ENCODE data around the gene TPM4.
"Not testable (repeated sequence)": the region's sequence is repeated elsewhere in the genome, so short reads cannot be mapped to it uniquely, and the experiment has no call there.

The TPM4 gene

DNA sequence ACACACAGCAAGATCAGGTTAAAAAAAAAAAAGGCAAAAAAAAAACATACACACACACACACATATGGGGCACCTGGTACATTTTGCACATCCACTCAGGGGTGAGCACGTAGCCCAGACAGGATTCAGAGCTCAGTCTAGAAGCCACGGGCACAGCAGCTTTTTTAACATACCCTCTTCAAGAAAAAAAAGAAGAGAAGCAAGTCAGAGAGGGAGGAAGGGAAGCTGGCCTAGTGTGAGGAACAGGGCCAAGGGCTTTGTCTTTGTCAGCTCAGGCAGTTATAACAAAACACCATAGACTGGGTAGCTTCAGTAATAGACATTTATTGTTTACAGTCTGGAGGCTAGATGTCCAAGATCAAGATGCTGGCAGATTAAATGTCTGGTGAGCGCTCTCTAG is 2.3 kb upstream of the TPM4 start:
- peak in 3 of 4 experiments; percentile 48 to 56 (median 49) for DNase-seq

DNA sequence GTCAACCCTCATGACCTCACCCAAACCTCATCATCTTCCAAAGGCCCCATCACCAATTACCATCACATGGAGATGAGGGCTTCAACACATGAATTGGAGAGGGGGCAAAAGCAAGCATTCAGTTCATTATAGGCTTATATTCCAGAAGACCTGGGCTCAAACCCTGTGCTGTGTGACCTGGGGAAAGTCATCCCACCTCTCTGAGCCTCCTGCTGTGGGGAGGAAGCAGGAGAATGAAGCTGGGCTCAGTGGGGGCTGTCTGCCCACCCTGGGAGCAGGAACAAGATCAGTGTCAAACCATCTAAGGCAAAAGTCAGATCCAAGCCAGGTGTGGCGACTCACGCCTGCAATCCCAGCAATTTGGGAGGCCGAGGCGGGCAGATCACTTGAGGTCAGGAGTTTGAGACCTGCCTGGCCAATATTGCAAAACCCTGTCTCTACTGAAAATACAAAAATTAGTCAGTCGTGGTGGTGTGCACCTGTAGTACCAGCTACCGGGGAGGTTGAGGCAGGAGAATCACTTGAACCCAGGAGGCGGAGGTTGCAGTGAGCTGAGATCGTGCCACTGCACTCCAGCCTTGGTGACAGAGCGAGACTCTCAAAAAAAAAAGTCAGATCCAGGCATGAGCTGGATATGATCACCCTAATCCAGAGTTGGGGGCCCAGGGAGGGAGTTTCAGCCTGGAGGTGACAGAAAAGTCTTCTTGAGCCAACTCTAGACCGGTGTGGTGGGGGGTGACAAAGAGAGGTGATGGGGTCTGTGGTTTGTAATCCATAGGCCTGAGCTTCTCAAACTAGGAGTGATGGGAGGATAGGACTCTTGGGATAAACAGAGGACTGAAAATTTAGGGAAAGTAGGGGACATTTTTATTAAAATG is 1.6 kb upstream of the TPM4 start:
- DNase-seq: peak in 1 of 4 experiments; percentile 1

DNA sequence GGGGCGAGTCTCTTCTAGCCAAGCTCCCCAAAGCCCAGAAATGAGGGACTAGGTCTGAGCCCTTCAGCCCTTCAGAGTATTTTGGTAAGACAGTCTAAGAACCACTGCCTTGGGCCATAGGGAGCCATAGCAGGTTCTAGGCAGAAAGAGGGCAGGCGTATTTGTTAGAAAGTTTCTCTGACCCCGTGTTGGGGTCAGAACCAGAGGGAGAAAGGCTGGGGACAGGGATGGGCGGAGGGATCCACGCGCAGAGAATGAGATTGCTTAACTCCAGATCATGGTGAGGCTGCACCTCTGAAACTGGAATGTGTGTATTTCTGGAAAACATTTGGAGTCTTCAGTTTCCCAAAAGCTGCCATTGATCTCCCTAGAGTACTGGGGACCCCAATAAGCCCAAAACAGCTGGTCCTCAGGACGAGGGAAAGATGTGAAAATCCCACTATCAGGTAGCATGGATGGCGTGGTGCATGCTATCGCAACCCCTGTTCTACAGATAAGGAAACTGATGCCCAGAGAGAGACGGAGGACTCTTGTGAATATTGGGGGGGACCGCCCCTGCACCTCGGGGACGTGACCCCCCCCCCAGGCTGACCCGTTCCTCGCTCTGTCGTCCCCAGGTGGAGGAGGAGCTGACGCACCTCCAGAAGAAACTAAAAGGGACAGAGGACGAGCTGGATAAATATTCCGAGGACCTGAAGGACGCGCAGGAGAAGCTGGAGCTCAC is 703 bp upstream of the TPM4 start:
- peak in 1 of 4 experiments; percentile 33 for DNase-seq

DNA sequence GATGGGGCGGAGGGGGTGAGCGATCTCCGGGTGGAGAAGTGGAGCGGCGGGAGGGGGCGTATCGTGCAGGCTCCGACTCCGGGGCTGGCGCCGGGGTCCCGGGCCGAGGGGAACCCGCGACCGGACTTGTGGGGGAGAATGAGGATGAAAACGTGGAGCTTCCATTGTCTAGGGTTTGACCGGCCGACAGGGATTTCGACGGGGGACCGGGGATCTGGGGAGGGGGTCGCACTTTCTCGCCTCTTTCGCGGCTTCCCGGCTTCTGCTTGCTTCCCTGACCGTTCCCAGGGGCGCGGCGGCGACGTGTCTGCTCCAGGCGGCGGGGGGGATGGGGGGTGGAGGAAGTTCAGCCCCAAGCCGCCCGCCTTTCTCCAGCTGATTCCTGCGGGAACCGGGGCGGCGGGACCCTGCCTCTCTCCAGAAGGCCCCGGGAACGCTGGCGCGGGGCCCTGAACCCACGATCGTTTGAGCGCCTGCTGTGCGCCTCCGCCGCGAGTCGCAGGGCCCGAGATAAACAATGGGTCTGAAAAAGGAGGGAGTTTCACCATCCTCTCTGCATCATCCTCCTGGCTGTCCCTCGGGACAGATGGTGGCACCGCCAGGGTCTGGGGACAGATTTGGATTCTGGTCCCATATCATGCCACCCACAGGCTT is 790 bp downstream of the TPM4 start:
- peak; percentile 53 to 81 (median 66) for DNase-seq

DNA sequence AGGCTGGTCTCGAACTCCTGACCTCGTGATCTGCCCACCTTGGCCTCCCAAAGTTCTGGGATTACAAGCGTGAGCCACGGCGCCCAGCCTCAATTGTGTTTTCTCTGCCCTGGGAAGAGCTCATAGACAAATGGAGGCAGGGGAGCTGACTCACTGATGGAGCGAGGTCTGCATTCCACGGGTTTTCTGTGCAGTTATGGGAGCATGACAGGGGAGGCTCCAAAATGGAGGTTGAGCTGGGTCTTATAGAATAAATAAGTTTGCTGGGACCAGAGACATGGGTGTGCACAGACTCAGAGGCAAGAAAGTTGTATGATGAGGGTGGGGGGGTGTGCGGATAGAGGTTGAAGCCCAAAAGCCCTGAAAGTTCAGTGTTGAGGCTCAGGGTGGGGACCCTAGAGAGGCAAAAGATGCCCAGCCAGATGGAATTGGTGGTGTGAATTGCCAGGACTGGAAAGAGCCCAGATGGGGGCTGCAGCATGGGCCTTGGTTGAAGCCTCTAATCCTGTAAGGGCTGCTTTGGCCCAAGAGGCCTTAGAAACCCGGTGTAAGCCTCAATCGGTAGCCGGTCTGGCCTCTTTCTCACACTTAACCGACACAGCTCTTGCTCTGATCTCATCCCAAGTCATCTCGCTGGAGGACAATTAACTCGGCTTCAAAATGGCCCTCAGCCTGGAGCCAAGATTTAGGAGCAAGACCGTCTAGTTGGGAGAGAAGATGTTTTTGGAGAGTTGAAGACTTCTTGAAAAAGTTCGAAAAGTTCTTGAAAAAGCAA is 1.9 kb downstream of the TPM4 start:
- DNase-seq: peak; percentile 42 to 53 (median 50)

DNA sequence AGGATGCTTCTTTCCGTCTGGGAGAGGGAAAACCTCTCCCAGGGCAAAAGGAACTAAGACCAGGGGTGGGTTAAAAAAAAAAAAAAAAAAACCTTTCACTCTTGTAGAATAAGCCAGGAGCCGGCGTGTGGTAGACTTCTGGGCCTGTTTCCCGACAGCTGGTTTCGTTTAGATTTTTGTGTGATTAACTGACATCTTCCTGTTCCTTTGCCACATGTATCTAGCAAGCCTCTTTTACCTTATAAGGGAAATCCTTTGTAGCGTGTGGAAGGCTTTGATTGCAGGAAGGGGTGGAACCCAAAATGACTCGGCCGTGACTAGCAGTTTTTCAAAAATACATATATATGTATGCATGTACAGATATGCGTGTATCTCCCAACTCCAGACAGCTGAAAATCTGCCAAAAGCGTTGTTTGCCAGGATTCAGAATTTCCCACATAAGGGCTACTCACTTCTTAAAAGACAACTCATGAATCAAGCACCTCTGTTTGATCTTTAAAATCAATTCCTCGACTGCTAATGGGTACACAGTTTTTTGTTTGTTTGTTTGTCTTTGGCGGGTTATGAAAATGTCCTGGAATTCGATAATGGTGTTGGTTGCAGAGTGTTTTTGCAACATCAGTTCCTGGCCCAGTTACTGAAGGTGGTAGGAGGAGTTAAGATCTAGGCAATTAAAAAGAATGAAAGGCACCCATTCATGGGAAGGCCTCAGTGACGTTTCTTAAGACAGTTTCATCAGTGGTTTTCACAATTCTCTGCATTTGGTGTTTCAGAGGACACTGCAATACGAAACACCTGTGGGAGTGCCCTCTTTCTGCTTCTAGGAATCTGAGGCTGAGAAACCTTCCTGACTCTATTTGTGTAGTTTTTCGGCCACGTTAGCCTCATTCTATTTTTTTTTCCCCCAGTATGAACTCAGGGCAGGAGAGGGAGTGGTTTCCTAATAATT is 2.7 kb downstream of the TPM4 start:
- peak; percentile 79 to 92 (median 86) for DNase-seq

DNA sequence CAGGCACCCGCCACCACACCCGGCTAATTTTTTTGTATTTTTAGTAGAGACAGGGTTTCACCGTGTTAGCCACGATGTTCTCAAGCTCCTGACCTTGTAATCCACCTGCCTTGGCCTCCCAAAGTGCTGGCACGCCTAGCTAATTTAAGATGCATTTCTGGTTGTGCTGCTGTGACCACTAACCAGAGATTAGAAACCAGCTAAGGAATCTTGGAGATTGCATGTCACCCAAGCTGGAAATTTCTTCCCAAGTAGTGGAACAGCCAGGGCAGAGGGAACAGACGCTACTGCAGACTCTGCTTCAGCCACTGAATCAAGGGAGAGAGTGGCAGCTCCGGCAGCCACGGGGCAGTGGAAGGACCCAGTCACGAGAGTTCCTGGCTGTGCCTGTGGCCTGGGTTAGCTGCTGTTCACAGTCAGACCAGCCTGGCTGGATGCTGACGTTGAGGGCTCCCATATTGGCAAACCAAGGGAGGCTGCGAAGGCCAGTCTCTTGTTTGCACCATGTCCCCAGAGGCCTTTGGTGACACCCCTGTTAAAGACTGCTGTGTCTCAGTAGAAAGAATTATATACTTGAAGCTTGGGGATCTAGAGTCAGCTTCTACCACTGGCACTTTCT is 7.9 kb downstream of the TPM4 start:
- no peak for DNase-seq

DNA sequence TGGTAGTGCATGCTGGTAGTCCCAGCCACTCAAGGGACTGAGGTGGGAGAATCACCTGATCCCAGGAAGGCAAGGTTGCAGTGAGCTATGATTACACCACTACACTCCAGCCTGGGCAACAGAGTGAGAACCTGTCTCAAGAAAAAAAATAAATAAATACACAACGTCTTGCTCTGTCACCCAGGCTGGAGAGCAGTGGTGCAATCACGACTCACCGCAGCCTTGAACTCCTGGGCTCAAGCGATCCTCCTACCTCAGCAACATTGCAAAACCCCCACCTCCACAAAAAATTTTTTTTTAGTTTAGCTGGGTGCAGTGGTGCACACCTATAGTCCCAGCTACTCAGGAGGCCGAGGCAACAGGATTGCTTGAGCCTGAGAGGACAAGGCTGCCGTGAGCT is 8.8 kb downstream of the TPM4 start:
- DNase-seq: peak in 1 of 4 experiments; percentile 44

DNA sequence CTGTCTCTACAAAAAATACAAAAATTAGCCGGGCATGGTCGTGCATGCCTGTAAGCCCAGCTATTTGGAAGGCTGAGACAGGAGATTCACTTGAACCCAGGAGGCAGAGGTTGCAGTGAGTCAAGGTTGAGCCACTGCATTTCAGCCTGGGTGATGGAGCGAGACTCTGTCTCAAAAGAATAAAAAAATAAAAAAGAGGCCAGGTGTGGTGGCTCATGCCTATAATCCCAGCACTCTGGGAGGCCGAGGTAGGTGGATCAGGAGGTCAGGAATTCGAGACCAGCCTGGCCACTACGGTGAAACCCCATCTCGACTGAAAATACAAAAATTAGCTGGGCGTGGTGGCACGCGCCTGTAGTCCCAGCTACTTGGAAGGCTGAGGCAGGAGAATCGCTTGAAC is 11.1 kb downstream of the TPM4 start:
- DNase-seq: not testable (repeated sequence)

DNA sequence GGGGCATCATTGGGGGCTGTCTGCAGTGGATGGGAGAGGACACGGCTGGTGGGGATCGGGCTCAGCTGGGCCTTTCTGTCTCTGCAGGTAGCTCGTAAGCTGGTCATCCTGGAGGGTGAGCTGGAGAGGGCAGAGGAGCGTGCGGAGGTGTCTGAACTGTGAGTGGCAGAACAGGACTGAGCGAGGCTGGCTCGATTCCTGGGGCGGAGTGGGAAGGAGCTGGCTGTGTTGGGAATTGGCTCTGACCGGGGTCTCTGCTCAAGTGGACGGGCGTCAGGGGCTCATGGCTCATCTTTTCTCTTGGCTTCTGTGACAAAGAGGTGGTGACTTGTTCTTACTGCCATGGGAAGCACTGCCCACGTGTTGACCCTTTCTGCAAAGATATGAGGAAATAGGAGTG is 11.6 kb downstream of the TPM4 start:
- no peak for DNase-seq

DNA sequence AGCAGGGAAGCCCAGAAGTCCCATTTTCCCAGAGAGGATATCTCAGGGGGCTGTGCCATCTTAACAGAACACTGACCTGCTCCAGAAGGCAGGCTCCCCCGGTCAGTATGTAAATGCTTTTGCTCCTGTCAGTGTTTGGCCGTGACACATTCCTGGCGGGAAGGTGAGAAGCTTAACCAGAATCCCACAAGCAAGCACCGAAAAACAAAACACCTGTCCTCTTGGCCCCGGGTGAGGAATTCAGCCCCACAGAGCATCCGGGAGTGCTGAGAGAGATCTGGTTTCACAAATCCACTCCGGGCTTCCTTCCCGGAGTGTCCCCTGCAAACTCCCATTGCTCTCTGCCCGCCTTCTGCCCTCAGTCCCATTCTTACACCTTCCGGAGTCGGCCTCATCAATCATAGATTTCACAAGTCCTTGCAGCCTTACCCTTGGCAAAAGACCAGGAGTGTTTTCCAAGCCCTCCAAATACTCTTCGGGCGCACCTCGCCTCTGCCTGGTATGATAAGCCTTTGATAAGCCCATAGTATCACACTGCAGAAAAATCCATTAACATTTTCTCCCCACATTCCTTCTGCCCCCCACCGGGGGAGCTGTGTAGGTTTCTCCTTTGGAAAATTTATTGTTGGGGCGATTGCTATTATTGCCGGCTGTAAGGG is 12.2 kb downstream of the TPM4 start:
- DNase-seq: no peak

DNA sequence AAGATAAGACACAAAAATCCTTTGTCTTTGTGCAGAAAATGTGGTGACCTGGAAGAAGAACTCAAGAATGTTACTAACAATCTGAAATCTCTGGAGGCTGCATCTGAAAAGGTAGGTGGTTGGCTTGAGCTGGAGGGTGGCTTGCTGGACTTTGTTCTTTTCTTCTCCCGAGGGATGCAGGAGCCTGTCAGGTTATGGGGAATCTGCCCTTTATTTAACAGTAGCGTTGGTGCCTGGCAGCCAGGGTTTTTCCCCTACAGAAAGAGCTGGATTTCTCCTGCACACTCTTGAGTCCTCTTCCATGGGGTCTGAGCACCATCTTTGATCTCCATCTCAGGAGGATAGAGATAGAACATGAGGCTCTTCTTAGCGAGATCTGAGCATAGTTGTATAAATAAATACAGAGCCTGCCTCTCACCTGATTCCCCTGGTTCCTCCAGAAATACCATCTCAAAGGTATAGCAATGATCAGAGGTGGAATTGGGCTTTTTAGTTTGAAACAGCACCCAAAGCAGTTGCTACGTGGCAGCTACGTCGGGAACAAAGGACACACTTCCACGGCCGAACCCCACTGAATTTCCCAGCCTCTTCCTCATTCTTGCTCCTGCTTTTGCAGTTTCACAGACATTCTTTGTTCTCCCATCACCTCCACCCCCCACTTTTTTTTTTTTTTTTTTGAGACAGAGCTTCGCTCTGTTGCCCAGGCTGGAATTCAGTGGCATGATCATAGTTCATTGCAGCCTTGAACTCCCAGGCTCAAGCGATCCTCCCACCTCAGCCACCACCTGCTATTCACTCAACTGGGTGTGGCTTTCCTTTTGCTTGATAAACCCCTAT is 12.9 kb downstream of the TPM4 start:
- no peak for DNase-seq

DNA sequence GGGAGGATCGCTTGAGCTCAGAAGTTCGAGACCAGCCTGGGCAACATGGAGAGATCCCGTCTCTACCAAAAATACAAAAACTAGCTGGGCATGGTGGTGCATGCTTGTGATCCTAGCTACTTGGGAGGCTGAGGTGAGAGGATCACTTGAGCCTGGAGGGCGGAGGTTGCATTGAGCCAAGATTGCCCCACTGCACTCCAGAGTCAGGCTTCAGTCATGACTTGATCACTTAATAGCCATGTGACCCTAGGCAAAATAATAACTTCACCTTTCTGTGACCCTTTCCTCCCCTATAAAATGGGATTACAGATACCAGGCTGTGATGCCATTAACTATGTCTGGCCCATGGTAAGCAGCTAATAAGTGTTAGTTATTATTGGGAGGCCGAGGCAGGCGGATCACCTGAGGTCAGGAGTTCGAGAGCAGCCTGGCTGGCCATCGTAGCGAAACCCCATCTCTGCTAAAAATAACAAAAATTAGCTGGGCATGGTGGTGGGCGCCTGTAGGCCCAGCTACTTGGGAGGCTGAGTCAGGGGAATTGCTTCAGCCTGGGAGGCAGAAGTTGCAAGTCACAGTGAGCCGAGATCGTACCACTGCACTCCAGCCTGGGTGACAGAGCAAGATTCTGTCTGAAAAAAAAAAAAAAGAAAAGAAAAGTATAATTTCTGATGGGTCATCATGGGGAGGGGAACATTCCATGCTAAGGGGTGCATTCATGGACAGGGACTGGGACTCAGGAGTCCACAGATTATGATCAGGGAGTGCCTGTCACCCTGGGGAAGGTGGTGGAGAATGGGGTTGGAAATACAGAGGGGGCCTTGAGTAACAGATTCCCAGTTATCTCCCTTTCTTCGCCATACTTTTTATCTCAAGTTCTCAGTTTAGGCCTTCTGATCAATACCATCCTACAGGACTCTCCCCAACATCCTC is 15.5 kb downstream of the TPM4 start:
- peak in 1 of 4 experiments; percentile 49 for DNase-seq

DNA sequence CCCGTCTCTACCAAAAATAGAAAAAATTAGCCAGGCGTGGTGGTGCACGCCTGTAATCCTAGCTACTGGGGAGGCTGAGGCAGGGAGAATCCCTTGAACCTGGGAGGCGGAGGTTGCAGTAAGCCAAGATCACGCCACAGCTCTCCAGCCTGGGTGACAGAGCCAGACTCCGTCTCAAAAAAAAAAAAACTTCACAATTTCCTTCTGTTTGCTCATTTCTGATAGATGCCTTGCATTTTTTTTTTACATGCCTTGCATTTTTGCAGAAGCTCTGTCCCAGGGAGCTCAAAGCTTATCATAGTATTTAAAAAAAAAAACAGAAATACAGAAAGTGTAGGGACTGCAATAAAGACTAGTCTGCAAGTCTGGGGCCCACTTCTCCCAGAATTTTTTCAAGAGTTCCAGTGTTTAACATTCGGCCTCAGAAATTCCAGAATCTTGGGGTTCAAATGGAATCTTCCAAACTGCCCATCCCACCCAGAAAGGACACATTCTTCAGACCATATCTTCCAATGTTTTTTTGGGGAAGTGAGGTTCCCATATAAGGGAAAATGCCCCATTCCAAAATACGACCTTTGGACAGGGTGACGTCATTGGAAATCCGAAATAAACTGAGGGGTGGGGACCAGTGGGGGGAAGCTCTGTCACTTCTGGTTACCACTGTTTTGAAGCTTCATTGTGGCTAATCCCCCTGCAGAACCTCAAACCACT is 18.2 kb downstream of the TPM4 start:
- DNase-seq: no peak

DNA sequence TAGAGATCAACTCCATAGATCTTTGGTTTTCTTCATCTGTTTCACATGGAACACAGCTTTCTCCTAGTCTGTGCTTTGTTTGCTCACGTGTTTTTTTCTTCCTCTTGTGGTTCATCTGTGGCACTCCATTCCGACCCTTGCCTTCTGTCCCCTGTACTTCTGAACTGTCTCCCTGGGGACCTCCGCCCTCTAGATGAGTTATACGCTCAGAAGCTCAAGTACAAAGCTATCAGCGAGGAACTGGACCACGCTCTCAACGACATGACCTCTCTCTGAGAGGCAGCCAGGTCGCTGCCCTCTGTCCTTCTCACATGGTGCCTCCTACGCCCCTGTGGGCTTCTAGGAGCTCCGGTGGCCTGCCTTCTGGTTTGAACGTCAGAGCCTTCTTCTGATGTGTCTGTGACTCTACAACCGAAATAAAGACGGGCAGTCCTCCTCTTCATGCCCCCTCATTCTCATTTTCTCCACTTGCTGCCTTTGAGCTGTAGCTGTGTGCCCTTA is 18.8 kb downstream of the TPM4 start:
- no peak for DNase-seq

DNA sequence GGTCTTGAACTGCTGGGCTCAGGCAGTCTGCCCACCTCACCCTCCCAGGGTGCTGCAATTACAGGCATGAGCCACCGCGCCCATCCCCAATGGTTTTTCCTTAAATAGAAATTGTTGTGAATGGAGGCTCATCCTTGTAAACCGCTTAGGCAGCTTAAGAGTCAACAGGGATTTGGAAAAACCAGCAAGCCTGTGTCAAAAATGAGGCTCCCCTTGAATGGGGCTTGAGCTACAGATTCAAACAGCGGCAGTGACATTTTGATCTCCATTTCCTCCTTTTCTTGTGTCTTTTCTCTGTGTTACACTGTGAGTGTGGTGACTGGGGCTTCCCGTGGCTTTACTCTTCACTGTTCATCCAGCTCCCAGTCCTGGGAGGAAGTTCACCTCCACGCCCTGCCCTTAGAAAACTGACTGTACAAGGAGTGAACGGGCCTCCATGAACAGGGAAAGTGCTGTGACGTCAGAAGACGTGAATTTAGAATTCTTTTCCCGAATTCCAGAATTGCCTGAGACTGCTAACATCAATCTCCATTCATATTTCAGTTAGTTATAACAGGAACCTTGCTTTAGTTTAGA is 20.1 kb downstream of the TPM4 start:
- DNase-seq: no peak

DNA sequence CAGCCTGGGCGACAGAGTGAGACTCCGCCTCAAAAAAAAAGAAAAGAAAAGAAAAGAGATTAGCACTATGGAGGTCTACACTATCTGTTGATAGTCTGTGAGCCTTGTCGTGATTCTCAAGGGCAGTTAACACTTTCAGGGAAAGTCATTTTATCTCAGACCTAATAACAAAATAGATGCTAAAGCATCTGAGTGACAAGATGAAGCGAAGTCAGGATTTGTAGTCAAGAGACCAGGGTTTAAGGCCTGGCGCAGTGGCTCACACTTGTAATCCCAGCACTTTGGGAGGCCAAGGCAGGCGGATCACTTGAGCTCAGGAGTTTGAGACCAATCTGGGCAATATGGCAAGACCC is 22.1 kb downstream of the TPM4 start:
- DNase-seq: no peak

All from suppressor macrophage (primary cell).